HuH-7.5 (cell line): ENCODE data around the gene DNAH8.
"Not testable (repeated sequence)": the region's sequence is repeated elsewhere in the genome, so short reads cannot be mapped to it uniquely, and the experiment has no call there.

Experiments used
- DNase-seq: peaks from one replicate; pipeline ENCODE4 v3.0.0; 2011; ENCODE audit warnings: low spot score

The DNAH8 gene

GRCh38 chr6:38909015-38909730 is 194.1 kb downstream of the DNAH8 start:
- no peak for DNase-seq

- DNase-seq, result no peak
Measured at GRCh38 chr6:38910207-38910606, 195.1 kb downstream of the DNAH8 start.

GRCh38 chr6:38912378-38912777 is 197.3 kb downstream of the DNAH8 start:
- DNase-seq, result no peak

- no peak for DNase-seq
Measured at GRCh38 chr6:38915205-38915925, 200.3 kb downstream of the DNAH8 start.

GRCh38 chr6:38921540-38921939 is 206.4 kb downstream of the DNAH8 start:
- not testable (repeated sequence) for DNase-seq

- DNase-seq, result no peak
Measured at GRCh38 chr6:38924791-38925509, 209.8 kb downstream of the DNAH8 start.

- no peak for DNase-seq
Measured at GRCh38 chr6:38929560-38929959, 214.4 kb downstream of the DNAH8 start.

GRCh38 chr6:38933426-38933825 is 218.3 kb downstream of the DNAH8 start:
- DNase-seq, result no peak

GRCh38 chr6:38935051-38935450 is 219.9 kb downstream of the DNAH8 start:
- no peak for DNase-seq

GRCh38 chr6:38937839-38938613 is 222.9 kb downstream of the DNAH8 start:
- no peak for DNase-seq

GRCh38 chr6:38938741-38939140 is 223.6 kb downstream of the DNAH8 start:
- DNase-seq, result no peak

- no peak for DNase-seq
Measured at GRCh38 chr6:38942442-38942841, 227.3 kb downstream of the DNAH8 start.

GRCh38 chr6:38942965-38943364 is 227.9 kb downstream of the DNAH8 start:
- DNase-seq, result no peak

GRCh38 chr6:38943964-38944363 is 228.9 kb downstream of the DNAH8 start:
- no peak for DNase-seq

GRCh38 chr6:38944655-38945279 is 229.7 kb downstream of the DNAH8 start:
- no peak for DNase-seq

- DNase-seq, result no peak
Measured at GRCh38 chr6:38955861-38956260, 240.8 kb downstream of the DNAH8 start.

GRCh38 chr6:38957426-38957825 is 242.3 kb downstream of the DNAH8 start:
- DNase-seq, result no peak

GRCh38 chr6:38959138-38959537 is 244.0 kb downstream of the DNAH8 start:
- DNase-seq, result no peak

- DNase-seq, result no peak
Measured at GRCh38 chr6:38968702-38969149, 253.6 kb downstream of the DNAH8 start.

GRCh38 chr6:38973178-38974057 is 258.3 kb downstream of the DNAH8 start:
- DNase-seq, result peak; percentile 34
